H1 (cell line): ENCODE results near the gene C19orf25. TPM values are rescaled to one million over a fixed set of nuclear protein-coding genes. Genes with fewer than 3 reads are reported as not detected.
A peak's percentile ranks its signal among the peaks of the same experiment; 100 is the strongest.

Experiments used
- CTCF ChIA-PET: fragments of 300-600 bp; sonication (Branson Sonifier 250); formaldehyde crosslinking; loops from one replicate; lab custom pipeline; 2021; ENCODE audit not compliant: partially characterized antibody; lab: Charles Lee
- POLR2A ChIA-PET: fragments of 300-600 bp; sonication (Branson Sonifier 250); formaldehyde crosslinking; loops from one replicate; lab custom pipeline; 2021; ENCODE audit warnings: inconsistent platforms; ENCODE audit not compliant: partially characterized antibody; lab: Charles Lee
- DNase-seq, 2 experiments: peaks; one replicate each; pipeline versions ENCODE4 v3.0.0 to v3.0.0-alpha.2; 2010 to 2022; ENCODE audit warnings: low spot score in 2 of 2, low read depth in 1 of 2, mixed read lengths in 1 of 2
- FAIRE-seq: peaks from 2 replicates; lab custom pipeline; 2011; peaks lifted over from hg19 to GRCh38; lab: Jason Lieb, UNC
- H2AFZ ChIP-seq: 2 replicates; pipeline ENCODE4 v1.8.1; 2012; ENCODE audit warnings: low read length, inconsistent platforms
- H2AK5ac ChIP-seq: 2 replicates; pipeline ENCODE4 v1.6.1; 2013; ENCODE audit warnings: low read depth, low read length
- H2BK120ac ChIP-seq: replicated peaks from 2 replicates; pipeline ENCODE3; 2013; ENCODE audit warnings: low read depth, low read length, inconsistent platforms
- H2BK12ac ChIP-seq: 2 replicates; pipeline ENCODE4 v1.6.1; 2013; ENCODE audit warnings: low read depth, low read length
- H2BK15ac ChIP-seq: 2 replicates; pipeline ENCODE4 v1.6.1; 2013; ENCODE audit warnings: low read length
- H2BK20ac ChIP-seq: 2 replicates; pipeline ENCODE4 v1.6.1; 2013; ENCODE audit warnings: low read length
- H2BK5ac ChIP-seq: 2 replicates; pipeline ENCODE4 v1.6.1; 2013; ENCODE audit warnings: low read depth, low read length
- H3K14ac ChIP-seq: 2 replicates; pipeline ENCODE4 v1.6.1; 2013; ENCODE audit warnings: inconsistent platforms; ENCODE audit not compliant: insufficient read length
- H3K18ac ChIP-seq: 2 replicates; pipeline ENCODE4 v1.6.1; 2013; ENCODE audit warnings: low read length; ENCODE audit errors: extremely low read depth
- H3K23ac ChIP-seq: 2 replicates; pipeline ENCODE4 v1.6.1; 2013; ENCODE audit warnings: inconsistent platforms; ENCODE audit not compliant: insufficient read length
- H3K23me2 ChIP-seq: 2 replicates; pipeline ENCODE4 v1.6.1; 2013; ENCODE audit warnings: low read depth, low read length
- H3K27ac ChIP-seq: 2 replicates; pipeline ENCODE4 v1.6.1; 2011; ENCODE audit warnings: low read depth, low read length, inconsistent platforms
- H3K27me3 ChIP-seq, 4 experiments: replicated peaks in 1 of 4; 1 replicate in 1 of 4; 2 replicates in 3 of 4; pipeline versions ENCODE4 v1.6.1 to v1.8.1; 2011 to 2013; ENCODE audit warnings: low read length in 3 of 4, mild to moderate bottlenecking in 3 of 4, inconsistent platforms in 2 of 4, mixed read lengths in 2 of 4, moderate library complexity in 1 of 4; ENCODE audit not compliant: control insufficient read depth in 3 of 4, insufficient read depth in 3 of 4; ENCODE audit errors: extremely low read depth in 1 of 4
- H3K36me3 ChIP-seq, 4 experiments: 2 replicates each; pipeline versions ENCODE4 v1.6.1 to v1.8.1; 2011 to 2013; ENCODE audit warnings: mild to moderate bottlenecking in 4 of 4, low read length in 3 of 4, moderate library complexity in 2 of 4, control low read depth in 1 of 4, inconsistent platforms in 1 of 4; ENCODE audit not compliant: insufficient read depth in 4 of 4, control insufficient read depth in 2 of 4
- H3K4ac ChIP-seq: replicated peaks from 2 replicates; pipeline ENCODE3; 2013; ENCODE audit warnings: low read length, low read depth, mixed read lengths, inconsistent platforms; ENCODE audit not compliant: insufficient read length
- H3K4me1 ChIP-seq, 4 experiments: replicated peaks in 1 of 4; 1 replicate in 1 of 4; 2 replicates in 3 of 4; pipeline versions ENCODE4 v1.6.1 to v1.8.1; 2011 to 2013; ENCODE audit warnings: low read length in 3 of 4, inconsistent platforms in 2 of 4, mixed read lengths in 1 of 4; ENCODE audit not compliant: insufficient read depth in 4 of 4, control insufficient read depth in 3 of 4
- H3K4me2 ChIP-seq, 2 experiments: 2 replicates each; pipeline versions ENCODE4 v1.6.1 to v1.8.1; 2011 to 2013; ENCODE audit warnings: low read depth in 2 of 2, low read length in 2 of 2, control low read depth in 1 of 2, inconsistent platforms in 1 of 2, mild to moderate bottlenecking in 1 of 2; ENCODE audit not compliant: insufficient read depth in 1 of 2
- H3K4me3 ChIP-seq, 4 experiments: fragments of 200-600, 300-600 bp in 1 of 4; sonication (generic), shearing (Covaris generic), sonication (Bioruptor Twin) in 1 of 4; 2 replicates each; pipeline versions ENCODE4 v1.5.1 to v1.8.1; 2011 to 2016; ENCODE audit warnings: low read length in 4 of 4, low read depth in 3 of 4, control low read depth in 2 of 4, inconsistent platforms in 2 of 4, mild to moderate bottlenecking in 2 of 4, mixed read lengths in 1 of 4, moderate library complexity in 1 of 4; ENCODE audit not compliant: insufficient read depth in 2 of 4; ENCODE audit errors: extremely low read depth in 1 of 4
- H3K56ac ChIP-seq: replicated peaks from 2 replicates; pipeline ENCODE3; 2013; ENCODE audit warnings: low read depth, mild to moderate bottlenecking, mixed read lengths, low read length, inconsistent platforms; ENCODE audit not compliant: insufficient read length
- H3K79me1 ChIP-seq: 2 replicates; pipeline ENCODE4 v1.6.1; 2013; ENCODE audit warnings: low read depth, low read length, control low read depth
- H3K79me2 ChIP-seq, 2 experiments: 2 replicates each; pipeline versions ENCODE4 v1.6.1 to v1.8.1; 2012 to 2013; ENCODE audit warnings: low read length in 2 of 2, mild to moderate bottlenecking in 2 of 2, inconsistent platforms in 1 of 2; ENCODE audit not compliant: insufficient read depth in 2 of 2, control insufficient read depth in 1 of 2
- H3K9ac ChIP-seq, 4 experiments: replicated peaks in 1 of 4; 1 replicate in 1 of 4; 2 replicates in 3 of 4; pipeline versions ENCODE4 v1.6.1 to v1.8.1; 2011 to 2013; ENCODE audit warnings: low read depth in 3 of 4, low read length in 3 of 4, control low read depth in 2 of 4, mild to moderate bottlenecking in 2 of 4, moderate library complexity in 2 of 4, inconsistent platforms in 1 of 4; ENCODE audit errors: extremely low read depth in 1 of 4
- H3K9me3 ChIP-seq, 2 experiments: 2 replicates each; pipeline versions ENCODE4 v1.6.1 to v1.8.1; 2012 to 2013; ENCODE audit warnings: mild to moderate bottlenecking in 2 of 2, moderate library complexity in 2 of 2, control low read depth in 1 of 2, inconsistent platforms in 1 of 2, low read depth in 1 of 2, low read length in 1 of 2, mixed read lengths in 1 of 2; ENCODE audit not compliant: insufficient read depth in 2 of 2
- H4K20me1 ChIP-seq, 2 experiments: replicated peaks in 1 of 2; 2 replicates each; pipeline versions ENCODE3 to v1.8.1; 2011 to 2013; ENCODE audit warnings: inconsistent platforms in 2 of 2, low read length in 2 of 2, mild to moderate bottlenecking in 1 of 2; ENCODE audit not compliant: insufficient read depth in 2 of 2, control insufficient read depth in 1 of 2
- H4K5ac ChIP-seq: 2 replicates; pipeline ENCODE4 v1.6.1; 2013; ENCODE audit warnings: low read length, low read depth, mixed read lengths, inconsistent platforms; ENCODE audit not compliant: insufficient read length
- H4K8ac ChIP-seq: 2 replicates; pipeline ENCODE4 v1.8.0; 2013; ENCODE audit warnings: mild to moderate bottlenecking, moderate library complexity, low read length, inconsistent platforms; ENCODE audit not compliant: insufficient read depth; ENCODE audit errors: extremely low read depth
- H4K91ac ChIP-seq: replicated peaks from 2 replicates; pipeline ENCODE3; 2013; ENCODE audit warnings: low read length, mixed read lengths, inconsistent platforms; ENCODE audit not compliant: insufficient read length
- CHD2 ChIP-seq: IDR thresholded peaks from 2 replicates; pipeline ENCODE4 v1.6.1; 2012; ENCODE audit warnings: low read length, improper control_type of control experiment
- GABPA ChIP-seq: IDR thresholded peaks from 2 replicates; pipeline ENCODE4 v1.6.1; 2011; ENCODE audit warnings: mild to moderate bottlenecking, low read length, moderate library complexity, borderline replicate concordance; ENCODE audit not compliant: insufficient read depth
- GTF2F1 ChIP-seq: IDR thresholded peaks from 2 replicates; pipeline ENCODE4 v1.6.1; 2012; ENCODE audit warnings: low read depth, low read length, improper control_type of control experiment, borderline replicate concordance
- KDM1A ChIP-seq: fragments of 200-600, 300-600 bp; sonication (generic); IDR thresholded peaks from 2 replicates; pipeline ENCODE4 v1.7.1; 2016; ENCODE audit warnings: mild to moderate bottlenecking, low read length, borderline replicate concordance
- POU5F1 ChIP-seq: IDR thresholded peaks from 2 replicates; pipeline ENCODE4 v1.6.1; 2011; ENCODE audit warnings: low read depth, mild to moderate bottlenecking, low read length, moderate library complexity
- SUZ12 ChIP-seq: fragments of 200-600 bp; sonication (generic); IDR thresholded peaks from 2 replicates; pipeline ENCODE4 v1.6.1; 2012; ENCODE audit warnings: mild to moderate bottlenecking, inconsistent platforms, low read length, moderate library complexity, mixed read lengths
- TAF1 ChIP-seq: IDR thresholded peaks from 2 replicates; pipeline ENCODE4 v1.6.1; 2011; ENCODE audit warnings: mild to moderate bottlenecking, low read depth, low read length
- WGBS, 2 experiments: shearing (Covaris generic) in 1 of 2; methylation state at CpG; one replicate each; pipeline versions ENCODE4 v1.1.6 to v1.1.7; 2013 to 2015; ENCODE audit warnings: low lambda C conversion rate in 2 of 2, mixed read lengths in 2 of 2, inconsistent platforms in 1 of 2, low coverage in 1 of 2, missing lambda C conversion rate in 1 of 2; ENCODE audit not compliant: insufficient replicate concordance in 2 of 2, insufficient coverage in 1 of 2, insufficient read length in 1 of 2; ENCODE audit errors: extremely low coverage in 1 of 2, missing lambda C conversion rate in 1 of 2; 5-methylcytosine and 5-hydroxymethylcytosine counted together
- polyA plus RNA-seq, 7 experiments: library from polyadenylated mRNA; depleted of rRNA in 3 of 7; stranded (reverse) in 5 of 7; unstranded in 2 of 7; fragments of >200 nt in 5 of 7; fragments of 200-250 nt in 2 of 7; gene quantifications; 1 replicate in 5 of 7; 2 replicates in 1 of 7; 4 replicates in 1 of 7; pipeline versions ENCODE4 v1.2.1 to v1.2.3, GENCODE V29; 2011 to 2013; ENCODE audit warnings: missing spikeins in 2 of 7, mixed read lengths in 2 of 7
- total RNA-seq: library from RNA; stranded (reverse); fragmentation: NEBNext Ultra II Directional; extraction: Animal tissue kit (Norgen Biotek cat#: 25700); gene quantifications from 2 replicates; pipeline ENCODE4 v1.2.1, GENCODE V29; 2021
- TF ChIP-seq, protein P1 (sequence below): IDR thresholded peaks from 2 replicates; pipeline ENCODE4 v1.6.1; 2012; ENCODE audit warnings: inconsistent platforms

The C19orf25 gene
- total and polyA plus RNA-seq, 2 of the 8 experiments (the other 6 are each of a cell fraction or from before 2014, with no cell fraction given): 41.3 to 67.4 TPM

DNA sequence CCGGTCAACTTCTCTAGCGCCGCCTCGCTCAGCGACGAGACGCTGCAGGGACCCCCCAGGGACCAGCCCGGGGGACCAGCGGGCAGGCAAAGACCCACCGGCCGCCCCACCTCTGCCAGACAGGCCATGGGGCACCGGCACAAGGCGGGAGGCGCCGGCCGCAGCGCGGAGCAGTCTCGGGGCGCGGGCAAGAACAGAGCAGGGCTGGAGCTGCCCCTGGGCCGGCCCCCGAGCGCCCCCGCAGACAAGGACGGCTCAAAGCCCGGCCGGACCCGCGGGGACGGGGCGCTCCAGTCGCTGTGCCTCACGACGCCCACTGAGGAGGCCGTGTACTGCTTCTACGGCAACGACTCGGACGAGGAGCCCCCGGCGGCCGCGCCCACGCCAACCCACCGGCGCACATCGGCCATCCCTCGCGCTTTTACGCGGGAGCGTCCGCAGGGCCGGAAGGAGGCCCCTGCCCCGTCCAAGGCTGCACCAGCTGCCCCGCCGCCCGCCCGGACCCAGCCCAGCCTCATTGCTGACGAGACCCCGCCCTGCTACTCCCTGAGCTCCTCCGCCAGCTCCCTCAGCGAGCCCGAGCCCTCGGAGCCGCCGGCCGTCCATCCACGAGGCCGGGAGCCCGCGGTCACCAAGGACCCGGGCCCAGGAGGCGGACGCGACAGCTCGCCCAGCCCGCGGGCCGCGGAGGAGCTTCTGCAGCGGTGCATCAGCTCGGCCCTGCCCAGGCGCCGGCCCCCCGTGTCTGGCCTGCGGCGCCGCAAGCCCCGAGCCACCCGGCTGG is 11.3 kb downstream of the C19orf25 start:
- Histone ChIP-seq H3K27ac (no peak overlapping the region), H3K23me2 (peaks cover 13% of the 10 kb centered on the region; the same call in 1 of the 2 replicates), H2AFZ (no peak overlapping the region), H3K4me2 (peak overlapping the region; percentile 64 to 86), H3K4me1 (peaks cover 0 to 51% (median 28%) of the 10 kb centered on the region in 4 experiments; a peak in 5 of 7 replicates), H4K20me1 (peaks cover 20 to 46% of the 10 kb centered on the region in 2 experiments), H3K56ac (no peak overlapping the region), H3K4me3 (peak overlapping the region in 2 of 4 experiments; percentile 23 to 51; a peak in 3 of 8 replicates), H3K36me3 (peaks cover 0 to 41% (median 0%) of the 10 kb centered on the region in 4 experiments; a peak in 2 of 8 replicates), H4K8ac (peak overlapping the region; percentile 92; the same call in 1 of the 2 replicates), H2AK5ac (no peak overlapping the region), H3K27me3 (peaks cover 66 to 87% (median 85%) of the 10 kb centered on the region in 4 experiments), H2BK20ac (no peak overlapping the region), H2BK15ac (no peak overlapping the region), H3K18ac (no peak overlapping the region), H3K9ac (no peak overlapping the region), H3K79me2 (no peaks in the 10 kb centered on the region), H4K5ac (no peak overlapping the region), H2BK5ac (no peak overlapping the region), H3K14ac (no peak overlapping the region), H3K79me1 (no peaks in the 10 kb centered on the region), H4K91ac (no peak overlapping the region), H3K4ac (no peak overlapping the region), H3K23ac (no peak overlapping the region), H3K9me3 (peaks cover 0 to 7% of the 10 kb centered on the region in 2 experiments; a peak in 1 of 4 replicates), H2BK120ac (no peak overlapping the region), H2BK12ac (no peak overlapping the region)
- FAIRE-seq (no peak), DNase-seq (peak in 1 of 2 experiments; percentile 71)
- CTCF ChIA-PET: interaction anchor here (0.9 to 5.5 kb wide), 8 partner anchors 10 to 391 kb away, joined by 3 to 53 read pairs (median 8); no protein-coding TSS in a partner anchor
- POLR2A ChIA-PET: interaction anchor here (0.6 to 5.5 kb wide), 12 partner anchors 8 to 397 kb away, joined by 3 to 72 read pairs (median 4); partner anchors contain the start of gene CIRBP
- TF ChIP-seq TAF1 (no peak), KDM1A (no peak), GABPA (0 out of 2 replicates have a peak, but pooled peaks have one; percentile 4), SUZ12 (peak; percentile 34), CHD2 (no peak), GTF2F1 (no peak), POU5F1 (no peak)
- TF ChIP-seq, protein P1, sequence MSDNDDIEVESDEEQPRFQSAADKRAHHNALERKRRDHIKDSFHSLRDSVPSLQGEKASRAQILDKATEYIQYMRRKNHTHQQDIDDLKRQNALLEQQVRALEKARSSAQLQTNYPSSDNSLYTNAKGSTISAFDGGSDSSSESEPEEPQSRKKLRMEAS: 0 out of 2 replicates have a peak, but pooled peaks have one; percentile 2
- 10% methylated on average over 58 of the region's 92 CpGs; no CpG with 5 or more reads in 1 of the 2 experiments for WGBS, 2 experiments
